Neural cell (in vitro differentiated cells): Measurements from ENCODE around the gene CRLF1. TPM values are rescaled to one million over a fixed set of nuclear protein-coding genes. Genes with fewer than 3 reads are reported as not detected.
A peak's percentile ranks its signal among the peaks of the same experiment; 100 is the strongest.

Experiments used
- H2AFZ ChIP-seq: fragments of 200-600, 300-800 bp; sonication (generic), shearing (Covaris generic); 2 replicates; pipeline ENCODE4 v1.6.0; 2014; ENCODE audit warnings: low read depth, mild to moderate bottlenecking, antibody characterized with exemption, low read length, moderate library complexity
- H3F3A ChIP-seq: fragments of 200-600 bp; shearing (Covaris generic); 2 replicates; pipeline ENCODE4 v1.6.1; 2016; ENCODE audit warnings: mild to moderate bottlenecking, moderate library complexity, mixed read lengths, antibody characterized with exemption, low read length; ENCODE audit not compliant: insufficient read depth, poor library complexity, severe bottlenecking
- H3K27ac ChIP-seq: fragments of 200-600, 300-800 bp; sonication (generic), shearing (Covaris generic); 2 replicates; pipeline ENCODE4 v1.5.1; 2014; ENCODE audit warnings: mild to moderate bottlenecking, low read length, moderate library complexity
- H3K27me3 ChIP-seq: fragments of 300-800, 200-600 bp; sonication (generic), shearing (Covaris generic); 2 replicates; pipeline ENCODE4 v1.6.0; 2014; ENCODE audit warnings: mild to moderate bottlenecking, low read depth, low read length, moderate library complexity; ENCODE audit not compliant: insufficient read depth
- H3K36me3 ChIP-seq: fragments of 300-800, 200-600 bp; sonication (generic), shearing (Covaris generic); 2 replicates; pipeline ENCODE4 v1.5.1; 2014; ENCODE audit warnings: mild to moderate bottlenecking, antibody characterized with exemption, low read length, moderate library complexity; ENCODE audit not compliant: insufficient read depth
- H3K4me2 ChIP-seq: fragments of 300-800, 200-600 bp; sonication (generic), shearing (Covaris generic); 2 replicates; pipeline ENCODE4 v1.6.0; 2014; ENCODE audit warnings: mild to moderate bottlenecking, low read length
- H3K4me3 ChIP-seq: fragments of 300-800, 200-600 bp; sonication (generic), shearing (Covaris generic); 2 replicates; pipeline ENCODE4 v1.5.1; 2014; ENCODE audit warnings: mild to moderate bottlenecking, low read length, moderate library complexity
- H3K79me2 ChIP-seq: fragments of 200-600 bp; shearing (Covaris generic); replicated peaks from 2 replicates; pipeline ENCODE4 v1.6.0; 2014; ENCODE audit warnings: mild to moderate bottlenecking, low read length, moderate library complexity; ENCODE audit not compliant: insufficient read depth
- H3K9ac ChIP-seq: fragments of 300-800, 200-600 bp; sonication (generic), shearing (Covaris generic); 2 replicates; pipeline ENCODE4 v1.6.1; 2016; ENCODE audit warnings: mild to moderate bottlenecking, low read length, mixed read lengths
- H3K9me2 ChIP-seq: fragments of 200-600 bp; shearing (Covaris generic); 2 replicates; pipeline ENCODE4 v1.6.1; 2016; ENCODE audit warnings: mild to moderate bottlenecking, low read length, mixed read lengths; ENCODE audit not compliant: insufficient read depth
- H3K9me3 ChIP-seq: fragments of 200-600, 300-800 bp; sonication (generic), shearing (Covaris generic); 2 replicates; pipeline ENCODE4 v1.6.1; 2016; ENCODE audit warnings: mild to moderate bottlenecking, mixed run types, low read length, moderate library complexity, mixed read lengths
- H4K20me1 ChIP-seq: fragments of 200-600 bp; shearing (Covaris generic); 2 replicates; pipeline ENCODE4 v1.6.1; 2016; ENCODE audit warnings: mild to moderate bottlenecking, mixed run types; ENCODE audit not compliant: insufficient read depth
- EP300 ChIP-seq: fragments of 450-650 bp; conservative IDR thresholded peaks from 2 replicates; pipeline ENCODE4 v1.6.1; 2014; ENCODE audit warnings: antibody characterized with exemption, mild to moderate bottlenecking, moderate library complexity; ENCODE audit not compliant: poor library complexity, severe bottlenecking
- EZH2 ChIP-seq: fragments of 200-600, 300-800 bp; shearing (Covaris generic), sonication (generic); IDR thresholded peaks from 2 replicates; pipeline ENCODE4 v1.6.1; 2014; ENCODE audit warnings: antibody characterized with exemption, low read length, borderline replicate concordance, mild to moderate bottlenecking; ENCODE audit not compliant: insufficient read depth, poor library complexity, severe bottlenecking
- MXI1 ChIP-seq: fragments of 450-650 bp; conservative IDR thresholded peaks from 2 replicates; pipeline ENCODE4 v1.6.1; 2014; ENCODE audit warnings: antibody characterized with exemption, mild to moderate bottlenecking; ENCODE audit not compliant: poor library complexity, severe bottlenecking
- POLR2AphosphoS5 ChIP-seq: IDR thresholded peaks from 2 replicates; pipeline ENCODE4 v1.6.1; 2012
- RAD21 ChIP-seq: fragments of 450-650 bp; conservative IDR thresholded peaks from 2 replicates; pipeline ENCODE4 v1.6.1; 2014; ENCODE audit warnings: antibody characterized with exemption, mild to moderate bottlenecking, moderate library complexity
- SMC3 ChIP-seq: fragments of 450-650 bp; conservative IDR thresholded peaks from 2 replicates; pipeline ENCODE4 v1.6.1; 2014; ENCODE audit warnings: antibody characterized with exemption, mild to moderate bottlenecking, moderate library complexity; ENCODE audit not compliant: poor library complexity
- TAF1 ChIP-seq: IDR thresholded peaks from 2 replicates; pipeline ENCODE4 v1.6.1; 2012; ENCODE audit warnings: low read depth
- polyA plus RNA-seq: library from polyadenylated mRNA; depleted of rRNA; stranded (reverse); fragments of >200 nt; gene quantifications from 2 replicates; pipeline ENCODE4 v1.2.3, GENCODE V29; 2014
- TF ChIP-seq, protein P1 (sequence below): fragments of 450-650 bp; IDR thresholded peaks from 2 replicates; pipeline ENCODE4 v1.5.1; 2014; ENCODE audit warnings: antibody characterized with exemption, mild to moderate bottlenecking, moderate library complexity; ENCODE audit not compliant: poor library complexity, severe bottlenecking
- TF ChIP-seq, protein P2 (sequence below): IDR thresholded peaks from 2 replicates; pipeline ENCODE4 v1.6.1; 2012; ENCODE audit warnings: borderline replicate concordance

Gene CRLF1
- polyA plus RNA-seq, 1 donor from 2014 or later: 14.2 TPM

DNA sequence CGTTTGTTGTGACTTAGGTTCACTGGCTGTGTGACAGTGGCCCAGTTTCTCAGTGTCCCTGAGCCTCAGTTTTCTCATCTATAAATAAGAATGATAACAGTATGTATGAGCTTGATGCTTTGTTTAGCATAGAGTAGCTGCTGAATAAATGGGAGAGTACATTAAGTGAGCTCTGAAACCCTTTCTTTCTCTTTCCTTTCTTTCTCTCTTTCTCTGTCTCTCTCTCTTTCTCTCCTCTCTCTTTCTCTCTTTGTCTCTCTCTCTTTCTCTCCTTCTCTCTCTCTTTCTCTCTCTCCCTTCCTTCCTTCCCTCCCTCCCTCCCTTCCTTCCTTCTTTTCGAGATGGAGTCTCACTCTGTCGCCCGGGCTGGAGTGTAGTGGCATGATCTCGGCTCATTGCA lies 46.9 kb downstream of the CRLF1 start:
- H3K9ac ChIP-seq: peak overlapping the region; percentile 16
- H3K4me2 ChIP-seq: no peak overlapping the region
- H2AFZ ChIP-seq: no peak overlapping the region
- H3K9me2 ChIP-seq: no peaks in the 10 kb centered on the region
- no peaks in the 10 kb centered on the region for H3K27me3 ChIP-seq
- H4K20me1 ChIP-seq: no peaks in the 10 kb centered on the region
- no peaks in the 10 kb centered on the region for H3K9me3 ChIP-seq
- no peaks in the 10 kb centered on the region for H3F3A ChIP-seq
- H3K36me3 ChIP-seq: no peaks in the 10 kb centered on the region
- H3K27ac ChIP-seq: no peak overlapping the region
- peaks cover 9% of the 10 kb centered on the region for H3K79me2 ChIP-seq
- TF ChIP-seq POLR2AphosphoS5: no peak
- no peak for TF ChIP-seq MXI1
- no peak for TF ChIP-seq EP300
- TF ChIP-seq, protein P1, sequence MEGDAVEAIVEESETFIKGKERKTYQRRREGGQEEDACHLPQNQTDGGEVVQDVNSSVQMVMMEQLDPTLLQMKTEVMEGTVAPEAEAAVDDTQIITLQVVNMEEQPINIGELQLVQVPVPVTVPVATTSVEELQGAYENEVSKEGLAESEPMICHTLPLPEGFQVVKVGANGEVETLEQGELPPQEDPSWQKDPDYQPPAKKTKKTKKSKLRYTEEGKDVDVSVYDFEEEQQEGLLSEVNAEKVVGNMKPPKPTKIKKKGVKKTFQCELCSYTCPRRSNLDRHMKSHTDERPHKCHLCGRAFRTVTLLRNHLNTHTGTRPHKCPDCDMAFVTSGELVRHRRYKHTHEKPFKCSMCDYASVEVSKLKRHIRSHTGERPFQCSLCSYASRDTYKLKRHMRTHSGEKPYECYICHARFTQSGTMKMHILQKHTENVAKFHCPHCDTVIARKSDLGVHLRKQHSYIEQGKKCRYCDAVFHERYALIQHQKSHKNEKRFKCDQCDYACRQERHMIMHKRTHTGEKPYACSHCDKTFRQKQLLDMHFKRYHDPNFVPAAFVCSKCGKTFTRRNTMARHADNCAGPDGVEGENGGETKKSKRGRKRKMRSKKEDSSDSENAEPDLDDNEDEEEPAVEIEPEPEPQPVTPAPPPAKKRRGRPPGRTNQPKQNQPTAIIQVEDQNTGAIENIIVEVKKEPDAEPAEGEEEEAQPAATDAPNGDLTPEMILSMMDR: no peak
- TF ChIP-seq SMC3: no peak
- TF ChIP-seq, protein P2, sequence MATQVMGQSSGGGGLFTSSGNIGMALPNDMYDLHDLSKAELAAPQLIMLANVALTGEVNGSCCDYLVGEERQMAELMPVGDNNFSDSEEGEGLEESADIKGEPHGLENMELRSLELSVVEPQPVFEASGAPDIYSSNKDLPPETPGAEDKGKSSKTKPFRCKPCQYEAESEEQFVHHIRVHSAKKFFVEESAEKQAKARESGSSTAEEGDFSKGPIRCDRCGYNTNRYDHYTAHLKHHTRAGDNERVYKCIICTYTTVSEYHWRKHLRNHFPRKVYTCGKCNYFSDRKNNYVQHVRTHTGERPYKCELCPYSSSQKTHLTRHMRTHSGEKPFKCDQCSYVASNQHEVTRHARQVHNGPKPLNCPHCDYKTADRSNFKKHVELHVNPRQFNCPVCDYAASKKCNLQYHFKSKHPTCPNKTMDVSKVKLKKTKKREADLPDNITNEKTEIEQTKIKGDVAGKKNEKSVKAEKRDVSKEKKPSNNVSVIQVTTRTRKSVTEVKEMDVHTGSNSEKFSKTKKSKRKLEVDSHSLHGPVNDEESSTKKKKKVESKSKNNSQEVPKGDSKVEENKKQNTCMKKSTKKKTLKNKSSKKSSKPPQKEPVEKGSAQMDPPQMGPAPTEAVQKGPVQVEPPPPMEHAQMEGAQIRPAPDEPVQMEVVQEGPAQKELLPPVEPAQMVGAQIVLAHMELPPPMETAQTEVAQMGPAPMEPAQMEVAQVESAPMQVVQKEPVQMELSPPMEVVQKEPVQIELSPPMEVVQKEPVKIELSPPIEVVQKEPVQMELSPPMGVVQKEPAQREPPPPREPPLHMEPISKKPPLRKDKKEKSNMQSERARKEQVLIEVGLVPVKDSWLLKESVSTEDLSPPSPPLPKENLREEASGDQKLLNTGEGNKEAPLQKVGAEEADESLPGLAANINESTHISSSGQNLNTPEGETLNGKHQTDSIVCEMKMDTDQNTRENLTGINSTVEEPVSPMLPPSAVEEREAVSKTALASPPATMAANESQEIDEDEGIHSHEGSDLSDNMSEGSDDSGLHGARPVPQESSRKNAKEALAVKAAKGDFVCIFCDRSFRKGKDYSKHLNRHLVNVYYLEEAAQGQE: no peak
- TF ChIP-seq RAD21: no peak
- TF ChIP-seq TAF1: no peak
- no peak for TF ChIP-seq EZH2
- H3K4me3 ChIP-seq: no peak overlapping the region

DNA sequence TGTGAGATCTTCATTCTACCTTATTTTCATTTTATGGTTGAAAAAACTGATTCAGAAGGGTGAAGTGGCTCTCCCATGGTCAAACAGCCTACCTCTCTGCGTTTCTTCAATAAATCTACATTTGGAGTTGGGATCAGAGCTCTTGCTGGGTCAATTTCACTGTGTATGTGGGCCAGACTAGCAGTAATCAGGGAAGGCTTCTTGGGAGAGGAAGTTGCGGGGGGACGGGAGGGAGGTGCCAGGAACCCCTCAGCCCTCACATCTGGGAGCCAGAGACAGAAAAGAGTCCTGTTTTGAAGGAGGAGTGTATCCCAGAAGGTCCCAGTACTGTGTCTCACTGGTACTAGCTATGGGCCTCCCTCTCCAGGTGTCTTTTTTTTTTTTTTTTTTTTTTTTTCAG lies 48.0 kb downstream of the CRLF1 start:
- Histone ChIP-seq H2AFZ (no peak overlapping the region), H3K27me3 (no peaks in the 10 kb centered on the region), H3K9me2 (no peaks in the 10 kb centered on the region), H3K36me3 (no peaks in the 10 kb centered on the region), H4K20me1 (no peaks in the 10 kb centered on the region), H3K27ac (no peak overlapping the region), H3K9me3 (no peaks in the 10 kb centered on the region), H3K4me2 (peak overlapping the region; percentile 96), H3K79me2 (peaks cover 9% of the 10 kb centered on the region), H3K4me3 (peak overlapping the region; percentile 86), H3K9ac (peak overlapping the region; percentile 77), H3F3A (no peaks in the 10 kb centered on the region)
- TF ChIP-seq, protein P1: no peak
- TF ChIP-seq TAF1: no peak
- TF ChIP-seq RAD21: no peak
- TF ChIP-seq, protein P2: no peak
- TF ChIP-seq EP300: no peak
- TF ChIP-seq EZH2: no peak
- no peak for TF ChIP-seq MXI1
- no peak for TF ChIP-seq SMC3
